Stomach (tissue), 9 donors: ENCODE data around the gene DYNC1H1. TPM values are rescaled to one million over a fixed set of nuclear protein-coding genes. Genes with fewer than 3 reads are reported as not detected.
"Not testable (repeated sequence)": the region's sequence is repeated elsewhere in the genome, so short reads cannot be mapped to it uniquely, and the experiment has no call there.

Source experiments
- DNase-seq, 2 donors: peaks; one replicate each; pipeline versions ENCODE4 v3.0.0 to v3.0.0-alpha.2; 2013 to 2019
- H3K27ac ChIP-seq, 5 donors: fragments of 200-600 bp in 4 of 5; sonication (generic) in 4 of 5; one replicate each; pipeline ENCODE4 v1.5.1; 2013 to 2019; ENCODE audit warnings: mild to moderate bottlenecking in 1 of 5, moderate library complexity in 1 of 5
- H3K27me3 ChIP-seq, 3 donors: fragments of 200-600 bp; sonication (generic); one replicate each; pipeline ENCODE4 v1.5.1; 2017 to 2019; ENCODE audit warnings: mixed run types in 1 of 3
- H3K36me3 ChIP-seq, 4 donors: fragments of 200-600 bp; sonication (generic); 1 replicate in 3 of 4; 2 replicates in 1 of 4; pipeline ENCODE4 v1.5.1; 2016 to 2019
- H3K4me1 ChIP-seq, 4 donors: fragments of 200-600 bp; sonication (generic); one replicate each; pipeline ENCODE4 v1.5.1; 2016 to 2019
- H3K4me3 ChIP-seq, 4 donors: fragments of 200-600 bp; sonication (generic) in 3 of 4; one replicate each; pipeline ENCODE4 v1.5.1; 2016 to 2019; ENCODE audit warnings: mild to moderate bottlenecking in 1 of 4
- H3K9me3 ChIP-seq, 4 donors: fragments of 200-600 bp; sonication (generic); one replicate each; pipeline ENCODE4 v1.5.1; 2016 to 2019
- EP300 ChIP-seq: sonication (generic); formaldehyde crosslinking; IDR thresholded peaks from one replicate; pipeline ENCODE4 v1.6.1; 2017; ENCODE audit warnings: antibody characterized with exemption
- POLR2A ChIP-seq, 4 donors: fragments of 450-650 bp; IDR thresholded peaks; one replicate each; pipeline ENCODE4 v1.6.1; 2016; ENCODE audit warnings: antibody characterized with exemption in 4 of 4, control low read depth in 2 of 4, mild to moderate bottlenecking in 1 of 4, moderate library complexity in 1 of 4
- POLR2AphosphoS5 ChIP-seq, 3 donors: sonication (generic); formaldehyde crosslinking; IDR thresholded peaks; one replicate each; pipeline ENCODE4 v1.6.1; 2016; ENCODE audit warnings: antibody characterized with exemption in 3 of 3
- WGBS, 5 donors: extraction: QIAGEN DNeasy Blood & Tissue Kit in 3 of 5; methylation state at CpG; one replicate each; pipeline versions ENCODE4 v1.1.5 to v1.1.7; 2013 to 2018; 5-methylcytosine and 5-hydroxymethylcytosine counted together
- intact Hi-C: fragments of 100-400 bp; cut with DNase I; formaldehyde crosslinking; loops from one replicate; pipeline ENCODE4 v1.15.1; 2023; ENCODE audit warnings: low total_unique reads
- polyA plus RNA-seq, 3 donors: library from polyadenylated mRNA; stranded (reverse); fragments of 200-250 nt; gene quantifications; one replicate each; pipeline ENCODE4 v1.2.3, GENCODE V29; 2013
- total RNA-seq, 5 donors: library from RNA; depleted of rRNA; stranded (reverse); fragments of >200 nt; gene quantifications; one replicate each; pipeline versions ENCODE4 v1.1.0 to v1.2.3, GENCODE V29; 2014 to 2016
- TF ChIP-seq, protein P1 (sequence below), 7 experiments: fragments of 450-650 bp in 4 of 7; fragments of 200-600 bp in 3 of 7; sonication (generic) in 3 of 7; IDR thresholded peaks; one replicate each; pipeline ENCODE4 v1.5.1; 2016 to 2019; ENCODE audit warnings: antibody characterized with exemption in 7 of 7, control low read depth in 2 of 7, mild to moderate bottlenecking in 1 of 7
- donor health status: healthy with polysubstance abuse.
- donor health status: Bipolar disorder and iron deficiency.
- donor health status: healthy.

Gene DYNC1H1
- total and polyA plus RNA-seq, 8 donors: 52.9 to 651 (median 332) TPM

DNA sequence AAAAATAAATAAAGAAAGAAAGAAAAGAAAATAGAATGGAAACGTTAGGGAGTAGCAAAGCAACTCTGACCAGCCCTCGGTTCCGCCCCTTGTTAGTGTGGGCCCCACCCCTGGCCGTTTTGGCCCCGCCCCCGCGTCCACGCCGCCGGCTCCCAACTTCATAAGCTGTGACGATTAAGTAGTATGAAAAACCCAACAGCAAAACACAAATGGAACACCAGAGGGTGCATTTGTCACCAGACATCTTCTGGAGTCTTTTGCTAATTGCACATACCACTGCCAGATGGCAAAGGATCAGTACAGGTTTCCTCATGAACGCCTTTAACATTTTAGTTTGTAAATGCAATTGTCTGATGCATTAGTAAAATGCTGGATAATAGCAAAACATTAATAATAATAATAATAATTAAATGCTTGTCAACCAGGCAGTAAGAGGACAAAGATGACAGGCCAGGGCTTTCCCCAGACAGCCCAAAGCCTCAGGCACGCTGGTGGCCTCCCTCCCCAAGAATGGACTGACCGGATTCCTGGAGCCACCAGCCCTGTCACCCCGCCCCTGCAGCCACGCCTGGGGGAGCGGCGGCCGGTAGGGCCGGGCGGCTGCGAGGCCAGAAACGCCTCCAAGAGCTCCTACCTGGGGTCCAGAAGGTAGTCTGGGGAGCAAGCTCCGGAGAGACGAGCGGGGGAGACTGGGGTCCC is 98.9 kb downstream of the DYNC1H1 start:
- Histone ChIP-seq H3K9me3 (no peaks in the 10 kb centered on the region), H3K4me1 (peaks cover 0 to 18% (median 16%) of the 10 kb centered on the region in 4 donors), H3K27ac (peak overlapping the region in 4 of 5 donors; percentile 23 to 58 (median 39)), H3K4me3 (peak overlapping the region in 1 of 4 donors; percentile 26), H3K27me3 (no peaks in the 10 kb centered on the region), H3K36me3 (no peaks in the 10 kb centered on the region)
- intact Hi-C loops: no loop called here
- TF ChIP-seq, protein P1, sequence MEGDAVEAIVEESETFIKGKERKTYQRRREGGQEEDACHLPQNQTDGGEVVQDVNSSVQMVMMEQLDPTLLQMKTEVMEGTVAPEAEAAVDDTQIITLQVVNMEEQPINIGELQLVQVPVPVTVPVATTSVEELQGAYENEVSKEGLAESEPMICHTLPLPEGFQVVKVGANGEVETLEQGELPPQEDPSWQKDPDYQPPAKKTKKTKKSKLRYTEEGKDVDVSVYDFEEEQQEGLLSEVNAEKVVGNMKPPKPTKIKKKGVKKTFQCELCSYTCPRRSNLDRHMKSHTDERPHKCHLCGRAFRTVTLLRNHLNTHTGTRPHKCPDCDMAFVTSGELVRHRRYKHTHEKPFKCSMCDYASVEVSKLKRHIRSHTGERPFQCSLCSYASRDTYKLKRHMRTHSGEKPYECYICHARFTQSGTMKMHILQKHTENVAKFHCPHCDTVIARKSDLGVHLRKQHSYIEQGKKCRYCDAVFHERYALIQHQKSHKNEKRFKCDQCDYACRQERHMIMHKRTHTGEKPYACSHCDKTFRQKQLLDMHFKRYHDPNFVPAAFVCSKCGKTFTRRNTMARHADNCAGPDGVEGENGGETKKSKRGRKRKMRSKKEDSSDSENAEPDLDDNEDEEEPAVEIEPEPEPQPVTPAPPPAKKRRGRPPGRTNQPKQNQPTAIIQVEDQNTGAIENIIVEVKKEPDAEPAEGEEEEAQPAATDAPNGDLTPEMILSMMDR (IDR thresholded peaks at IDR 0.05): peak in 5 of 7 experiments; percentile 31 to 46 (median 35)
- TF ChIP-seq POLR2AphosphoS5 (IDR thresholded peaks at IDR 0.05): peak in 1 of 3 donors; percentile 60
- TF ChIP-seq POLR2A (IDR thresholded peaks at IDR 0.05): no peak
- no peak for TF ChIP-seq EP300
- 9 to 14% (median 13%) methylated on average over 26 of the region's 26 CpGs for WGBS, 5 donors
- peak; percentile 90 to 95 for DNase-seq

DNA sequence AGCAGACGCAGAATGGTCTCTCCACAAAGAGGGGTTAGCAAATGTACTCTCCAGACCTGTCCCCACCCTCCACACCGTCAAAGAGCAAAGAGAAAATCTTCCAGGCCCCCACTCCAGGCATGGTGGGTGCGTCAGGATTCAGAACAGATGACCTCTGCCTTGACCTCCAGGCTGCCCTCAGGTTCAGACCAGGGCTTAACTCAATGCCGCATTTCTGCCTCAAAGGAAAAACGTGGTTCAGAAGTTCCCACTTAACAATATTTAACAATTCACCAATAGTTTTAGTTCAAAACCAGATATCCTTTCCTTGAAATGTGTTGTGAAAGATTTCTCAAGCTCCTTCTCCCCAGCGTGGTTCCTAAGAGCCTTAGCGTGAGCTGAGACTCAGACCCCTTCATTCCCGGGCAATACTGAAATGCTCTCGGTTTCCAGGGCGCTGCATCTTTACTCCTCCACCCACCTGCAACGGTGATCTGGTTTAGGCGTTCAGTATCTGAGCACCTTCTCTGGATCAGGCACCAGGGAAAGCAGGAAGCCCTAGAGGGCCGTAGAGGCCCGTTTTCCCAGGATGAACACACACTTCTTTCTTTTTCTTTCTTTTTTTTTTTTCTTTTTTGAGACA is 99.5 kb downstream of the DYNC1H1 start:
- intact Hi-C loops: no loop called here
- Histone ChIP-seq H3K9me3 (no peaks in the 10 kb centered on the region), H3K4me3 (peak overlapping the region in 1 of 4 donors; percentile 26), H3K27ac (peak overlapping the region in 4 of 5 donors; percentile 23 to 58 (median 39)), H3K27me3 (no peaks in the 10 kb centered on the region), H3K4me1 (peaks cover 0 to 18% (median 16%) of the 10 kb centered on the region in 4 donors), H3K36me3 (no peaks in the 10 kb centered on the region)
- TF ChIP-seq EP300 (no peak), POLR2A (IDR thresholded peaks at IDR 0.05) (no peak), POLR2AphosphoS5 (IDR thresholded peaks at IDR 0.05) (no peak)
- TF ChIP-seq, protein P1 (IDR thresholded peaks at IDR 0.05): no peak
- no peak for DNase-seq
- whole genome bisulfite sequencing, 5 donors: 51 to 66% (median 64%) methylated on average over 14 of the region's 14 CpGs

DNA sequence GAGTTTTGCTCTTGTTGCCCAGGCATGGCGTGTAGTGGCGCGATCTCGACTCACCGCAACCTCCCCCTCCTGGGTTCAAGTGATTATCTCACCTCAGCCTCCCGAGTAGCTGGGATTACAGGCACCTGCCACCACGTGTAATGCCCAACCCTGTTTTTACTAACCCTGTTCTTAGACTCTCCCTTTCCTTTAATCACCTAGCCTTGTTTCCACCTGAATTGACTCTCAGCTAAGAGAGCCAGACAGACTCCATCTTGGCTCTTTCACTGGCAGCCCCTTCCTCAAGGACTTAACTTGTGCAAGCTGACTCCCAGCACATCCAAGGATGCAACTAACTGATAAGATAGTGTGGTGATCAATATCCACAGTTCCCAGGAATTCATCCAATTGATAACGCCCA is 100.2 kb downstream of the DYNC1H1 start:
- H3K27me3 ChIP-seq, H3K36me3 ChIP-seq, DNase-seq, intact Hi-C loops, H3K9me3 ChIP-seq, H3K27ac ChIP-seq, H3K4me3 ChIP-seq: not testable (repeated sequence)
- WGBS, 5 donors: 80 to 93% (median 87%) methylated on average over 8 of the region's 8 CpGs
- peaks cover 0 to 18% (median 16%) of the 10 kb centered on the region in 4 donors for H3K4me1 ChIP-seq

DNA sequence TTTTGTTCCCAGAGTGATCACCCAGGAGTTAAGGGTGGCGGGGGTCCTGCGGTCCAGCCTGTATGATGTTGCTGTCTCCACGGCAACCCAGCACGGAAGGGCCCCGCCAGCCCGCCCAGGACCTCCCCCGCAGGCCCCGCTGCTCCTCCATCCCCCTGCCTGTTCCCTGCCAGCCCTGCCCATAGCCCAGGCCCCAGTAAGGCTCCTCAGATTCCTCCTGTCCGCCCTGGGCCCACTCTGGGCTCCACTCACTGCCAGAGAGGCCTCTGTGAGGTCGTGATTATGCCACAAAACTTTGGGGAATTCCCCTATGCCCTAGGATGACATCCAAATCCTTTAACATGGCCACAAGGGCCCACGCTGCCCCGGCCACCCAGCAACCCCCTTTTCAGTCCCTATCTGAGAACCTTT is 101.7 kb downstream of the DYNC1H1 start:
- H3K4me3 ChIP-seq: no peak overlapping the region
- no peaks in the 10 kb centered on the region for H3K36me3 ChIP-seq
- peaks cover 0 to 23% (median 16%) of the 10 kb centered on the region in 4 donors for H3K4me1 ChIP-seq
- H3K27me3 ChIP-seq: no peaks in the 10 kb centered on the region
- no peak overlapping the region for H3K27ac ChIP-seq
- 82 to 91% (median 89%) methylated on average over 11 to 12 of the region's 12 CpGs for WGBS, 5 donors
- intact Hi-C loops: no loop called here
- no peak for DNase-seq
- TF ChIP-seq, protein P1 (IDR thresholded peaks at IDR 0.05): no peak
- no peak for TF ChIP-seq POLR2A (IDR thresholded peaks at IDR 0.05)
- TF ChIP-seq EP300: no peak
- TF ChIP-seq POLR2AphosphoS5 (IDR thresholded peaks at IDR 0.05): no peak
- no peaks in the 10 kb centered on the region for H3K9me3 ChIP-seq
